IPS DF 4.7 (cell line): ENCODE results near the gene RPS28.

Experiments used
- DNase-seq: peaks from one replicate; pipeline ENCODE4 v3.0.0-alpha.2; 2013; ENCODE audit warnings: low spot score; ENCODE audit errors: extremely low read depth

RPS28 gene

DNA sequence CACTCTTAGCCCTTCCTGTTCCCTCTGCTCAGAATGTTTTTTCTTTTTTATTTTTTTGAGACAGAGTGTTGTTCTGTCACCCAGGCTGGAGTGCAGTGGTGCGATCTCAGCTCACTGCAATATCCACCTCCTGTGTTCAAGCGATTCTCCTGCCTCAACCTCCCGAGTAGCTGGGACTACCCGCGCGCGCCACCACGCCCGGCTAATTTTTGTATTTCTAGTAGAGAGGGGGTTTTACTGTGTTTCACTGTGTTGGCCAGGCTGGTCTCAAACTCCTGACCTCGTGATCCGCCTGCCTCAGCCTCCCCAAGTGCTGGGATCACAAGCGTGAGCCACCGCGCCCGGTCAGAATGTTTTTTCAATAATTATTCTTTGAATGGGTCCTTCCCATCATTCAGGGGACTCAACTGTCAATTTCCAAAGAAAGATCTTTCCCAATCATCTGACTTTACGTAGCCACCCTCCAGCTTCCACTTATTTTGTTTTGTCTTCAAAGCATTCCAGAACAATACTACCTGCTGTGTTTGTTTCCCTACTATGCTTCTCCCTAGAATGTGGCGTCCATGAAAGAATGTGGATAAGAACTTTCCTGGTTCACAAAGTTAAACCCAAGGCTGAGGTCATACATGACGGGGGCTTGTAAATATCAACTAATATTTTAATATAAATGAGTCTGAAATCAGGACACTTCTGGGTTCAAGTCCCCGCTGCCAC, 1.3 kb upstream of the RPS28 start:
- DNase-seq = no peak

DNA sequence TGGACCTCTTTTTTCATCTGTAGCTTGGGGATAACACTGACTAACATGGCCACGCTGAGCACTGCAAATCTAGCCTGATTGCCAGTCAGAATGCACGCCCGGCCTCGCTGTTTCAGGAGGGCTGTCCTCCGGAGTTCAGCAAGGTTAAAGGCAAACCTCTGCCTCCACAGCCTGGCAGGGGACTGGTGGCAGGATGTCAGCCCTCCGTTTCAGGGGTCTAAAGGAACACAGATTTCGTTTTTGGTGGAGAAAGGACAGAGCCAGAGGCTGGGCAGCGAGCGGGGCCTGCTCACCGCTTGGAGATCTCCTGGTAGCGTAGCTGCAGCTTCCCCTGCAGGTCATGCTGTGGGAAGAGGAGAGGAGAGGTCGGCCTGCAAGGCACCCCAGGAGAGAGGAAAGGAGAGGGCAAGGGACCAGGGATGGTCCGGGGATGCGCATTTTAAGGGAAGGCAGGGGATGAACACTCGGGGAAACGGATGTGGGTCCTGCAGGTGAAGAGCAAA, 681 bp upstream of the RPS28 start:
- no peak for DNase-seq

DNA sequence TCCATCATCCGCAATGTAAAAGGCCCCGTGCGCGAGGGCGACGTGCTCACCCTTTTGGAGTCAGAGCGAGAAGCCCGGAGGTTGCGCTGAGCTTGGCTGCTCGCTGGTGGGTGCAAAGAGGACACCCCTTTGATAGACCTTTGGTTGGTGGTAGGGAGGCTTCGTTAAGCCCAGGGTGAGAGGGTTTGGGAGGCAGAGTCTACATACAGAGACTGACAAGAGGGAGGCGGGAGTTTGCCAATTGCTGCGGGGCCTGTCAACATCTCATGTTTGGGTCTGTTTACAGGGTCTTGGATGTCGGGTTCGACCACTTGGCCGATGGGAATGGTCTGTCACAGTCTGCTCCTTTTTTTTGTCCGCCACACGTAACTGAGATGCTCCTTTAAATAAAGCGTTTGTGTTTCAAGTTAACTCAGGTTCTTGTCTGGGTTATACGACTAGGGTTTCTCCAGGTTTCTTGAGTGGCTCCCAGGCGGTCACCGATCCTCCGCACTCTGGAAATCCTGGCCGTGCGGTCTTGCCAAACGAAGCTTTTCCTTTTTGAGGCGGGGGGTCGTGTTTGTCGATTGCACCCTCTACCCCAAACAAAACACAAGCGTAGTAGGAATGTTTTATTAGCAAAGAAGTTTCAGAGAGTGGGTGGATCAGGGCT, 816 bp downstream of the RPS28 start:
- no peak for DNase-seq

DNA sequence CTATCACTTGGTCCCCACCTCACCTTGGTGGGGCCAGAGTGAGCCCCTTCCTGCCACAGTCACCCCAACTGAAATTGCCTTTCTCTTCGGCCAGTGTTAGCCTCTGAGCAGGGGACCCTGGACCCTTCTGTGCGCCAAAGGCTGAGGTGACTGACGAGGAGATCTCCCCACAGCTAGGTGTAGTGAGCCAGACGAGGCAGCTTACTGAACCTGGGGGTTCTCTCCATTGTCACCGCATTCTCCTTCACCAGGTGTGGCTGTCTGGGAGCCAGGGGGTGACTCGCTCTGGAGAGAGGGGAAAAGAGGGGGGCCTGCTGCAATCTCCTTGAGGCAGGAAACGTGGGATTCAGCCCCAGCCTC, 1.3 kb downstream of the RPS28 start:
- no peak for DNase-seq

DNA sequence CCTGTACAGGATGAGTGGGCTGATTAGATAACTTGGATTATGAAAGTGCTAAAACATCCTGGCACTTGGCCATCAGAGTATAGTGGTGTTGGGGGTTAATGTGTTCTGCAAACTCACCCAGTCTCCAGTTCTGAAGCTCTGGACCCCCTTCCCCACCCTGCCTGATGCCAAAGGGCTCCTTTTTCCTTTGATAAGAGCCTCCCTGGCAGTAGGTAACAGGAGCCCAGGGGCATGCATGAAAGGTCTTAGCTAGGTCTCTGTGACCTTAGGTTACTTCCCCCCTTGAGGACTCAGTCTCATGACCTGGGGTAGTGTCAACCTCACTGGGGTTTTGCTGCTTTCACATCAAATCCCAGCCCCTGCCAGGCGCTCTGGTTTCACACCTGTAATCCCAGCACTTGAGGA, 2.5 kb downstream of the RPS28 start:
- DNase-seq = no peak

DNA sequence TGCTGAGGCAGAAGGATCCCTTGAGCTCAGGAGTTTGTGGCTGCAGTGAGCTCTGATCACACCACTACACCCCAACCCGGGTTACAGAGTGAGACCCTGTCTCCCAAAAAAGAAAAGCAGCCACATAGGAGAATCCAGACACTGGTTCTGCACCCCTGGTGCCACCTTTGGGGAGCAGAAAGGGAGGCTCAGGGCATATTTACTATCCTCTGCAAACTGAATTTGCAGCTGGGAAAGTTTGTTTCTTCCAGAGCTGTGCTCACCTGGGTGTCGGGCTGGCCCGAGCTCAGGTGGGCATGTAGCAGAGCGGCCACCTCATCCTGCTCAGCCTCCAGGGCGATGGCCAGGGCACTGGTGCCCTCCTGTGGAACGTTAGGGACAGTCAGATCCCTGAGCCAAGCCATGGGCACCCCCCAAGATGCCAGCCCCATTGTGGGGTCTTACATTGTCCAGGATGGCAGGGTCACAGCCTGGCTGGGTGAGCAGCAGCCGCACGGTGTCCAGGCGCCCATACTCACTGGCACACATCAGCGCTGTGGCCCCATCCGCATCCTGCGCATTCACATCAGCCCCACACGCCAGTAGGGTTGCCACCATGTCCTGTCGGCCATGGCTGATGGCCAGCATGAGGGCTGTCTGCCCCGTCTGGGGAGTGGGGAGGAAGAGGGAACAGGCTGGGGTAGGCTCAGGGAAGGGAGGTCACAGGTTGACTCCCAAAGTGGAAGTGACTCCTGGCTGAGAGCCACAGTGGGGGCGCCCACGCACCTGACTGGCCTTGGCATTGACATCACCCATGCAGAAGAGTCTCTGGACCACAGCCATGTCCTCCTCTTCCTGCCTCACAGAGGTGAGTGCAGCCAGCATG, 3.1 kb downstream of the RPS28 start:
- no peak for DNase-seq

DNA sequence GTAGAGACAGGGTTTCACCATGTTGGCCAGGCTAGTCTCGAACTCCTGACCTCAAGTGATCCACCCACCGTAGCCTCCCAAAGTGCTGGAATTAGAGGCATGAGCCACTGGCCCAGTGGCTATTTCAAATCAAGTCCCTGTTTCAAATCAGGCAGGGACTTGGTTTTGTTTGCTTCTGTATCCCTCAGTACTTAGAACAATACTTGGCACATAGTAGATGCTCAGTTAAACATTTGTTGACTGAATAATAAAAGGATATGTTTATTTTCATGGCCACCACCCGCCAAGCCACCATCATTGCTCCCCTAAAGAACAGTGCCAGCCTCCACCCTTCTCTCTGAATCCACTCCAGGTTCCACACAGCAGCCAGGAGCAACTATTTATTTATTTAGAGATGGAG, 4.2 kb downstream of the RPS28 start:
- DNase-seq = no peak

DNA sequence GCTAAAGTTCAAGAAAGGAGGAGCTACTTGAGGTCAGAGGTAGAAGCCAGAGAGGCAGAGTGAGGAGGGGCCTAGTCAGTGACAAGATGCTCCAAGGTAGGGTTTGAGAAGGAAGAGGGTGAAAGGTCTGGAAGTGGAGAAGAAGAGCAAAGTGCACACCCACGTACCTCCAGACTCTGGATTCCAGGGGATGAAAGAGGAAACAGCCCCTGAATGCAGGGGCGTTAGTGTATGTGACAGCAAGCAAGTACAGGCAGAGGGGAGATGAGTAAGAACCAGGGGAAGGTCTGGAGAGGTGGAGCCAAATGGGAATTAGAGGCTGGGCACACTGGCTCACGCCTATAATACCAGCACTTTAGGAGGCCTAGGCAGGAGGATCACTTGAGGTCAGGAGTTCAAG, 8.7 kb downstream of the RPS28 start:
- no peak for DNase-seq

DNA sequence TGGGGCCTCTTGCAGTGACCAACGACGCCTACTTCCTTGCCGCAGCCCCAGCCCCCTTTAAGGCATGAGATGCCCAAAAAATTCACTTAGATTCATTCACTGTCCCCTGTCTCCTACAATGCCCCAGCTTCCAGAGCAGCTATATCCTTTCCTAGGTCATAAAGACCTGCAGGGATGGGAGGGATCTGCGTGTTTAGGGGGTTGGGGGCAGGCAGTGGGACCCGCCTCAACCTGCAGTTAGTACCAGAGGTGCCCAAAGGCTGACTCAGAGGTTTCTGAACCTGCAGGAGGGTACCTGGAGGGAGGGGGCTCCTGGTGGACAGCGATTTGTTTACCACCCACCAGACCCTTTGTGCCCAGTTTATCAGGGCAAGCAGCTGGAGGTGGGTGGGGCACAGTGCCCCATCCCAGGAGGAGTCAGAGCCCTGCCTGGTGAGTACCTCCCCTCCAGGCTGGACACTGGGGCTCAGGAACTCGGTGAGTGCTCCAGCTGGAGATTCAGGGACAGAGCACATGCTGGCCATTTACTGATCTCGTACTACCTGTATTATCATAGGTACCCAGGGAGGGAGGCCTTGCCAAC, 10.1 kb downstream of the RPS28 start:
- DNase-seq = no peak

DNA sequence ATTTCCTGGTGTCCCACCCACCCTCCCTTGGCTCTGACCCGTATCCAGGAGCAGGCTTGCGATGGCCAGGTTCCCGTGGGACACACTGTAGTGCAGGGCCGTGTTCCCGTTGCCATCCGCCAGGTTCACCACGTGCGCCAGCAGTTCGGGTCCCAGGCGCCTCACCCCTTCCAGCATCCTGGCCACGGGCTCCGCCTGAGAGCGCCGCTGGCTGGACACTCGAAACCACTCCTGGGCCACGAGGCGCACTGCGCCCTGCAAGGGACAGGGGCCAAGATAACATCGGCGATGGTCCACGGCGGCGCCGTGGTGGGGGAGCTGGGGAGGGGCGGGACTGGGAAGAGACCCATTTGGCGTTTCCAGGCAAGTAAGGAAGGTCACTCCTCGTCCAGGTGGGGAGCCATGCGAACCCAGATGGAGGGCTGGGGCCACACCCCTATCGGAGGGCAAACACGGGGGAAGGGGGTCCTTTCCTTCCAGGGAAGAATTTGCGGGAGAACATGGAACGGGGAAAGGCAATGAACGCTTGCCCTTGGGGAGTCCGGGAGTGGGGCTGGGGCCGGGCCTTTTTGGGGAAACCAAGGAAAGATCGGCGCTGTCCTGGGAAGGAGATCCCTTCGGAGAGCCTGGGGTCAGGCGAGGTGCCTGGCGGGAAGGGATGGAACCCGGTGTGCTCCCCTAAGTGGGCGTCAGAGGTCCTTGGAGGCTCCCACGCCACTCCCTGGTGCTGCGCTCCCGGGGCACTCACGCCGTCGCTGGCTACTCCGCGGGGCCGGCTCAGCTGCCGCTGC, 11.9 kb downstream of the RPS28 start:
- no peak for DNase-seq

DNA sequence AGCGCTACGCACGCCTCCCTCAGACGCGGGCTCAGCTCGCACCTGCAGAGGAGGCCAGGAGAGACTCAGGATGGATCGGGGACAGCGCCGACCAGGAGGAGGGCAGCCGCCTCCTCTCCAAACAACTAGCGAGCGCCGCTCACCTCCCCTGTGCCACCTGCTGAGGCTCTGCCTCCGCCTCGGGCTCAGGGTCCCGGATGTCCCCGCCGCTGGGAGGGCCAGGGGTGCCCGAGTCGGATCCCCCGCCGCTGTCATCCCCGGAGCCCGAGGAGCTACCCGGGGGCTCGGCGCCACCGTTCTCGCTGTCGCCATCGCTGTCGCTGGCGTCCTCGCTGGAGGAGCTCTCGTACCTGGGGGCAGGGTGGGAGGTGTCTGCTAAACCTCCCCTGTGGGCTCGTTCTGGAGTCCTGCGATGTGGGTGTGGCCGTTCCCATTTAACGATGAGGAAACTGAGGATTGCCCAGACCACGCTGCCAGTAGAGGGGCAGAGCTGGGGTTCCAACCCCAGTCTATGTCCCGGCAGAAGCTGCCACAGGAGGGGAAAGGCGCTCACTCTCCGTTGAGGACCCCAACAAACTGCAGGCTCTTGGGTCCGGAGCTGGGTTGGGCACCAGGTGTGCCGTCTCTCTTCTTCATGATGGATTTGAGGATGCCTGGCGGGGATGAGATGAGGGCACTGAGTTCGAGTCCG, 12.6 kb downstream of the RPS28 start:
- no peak for DNase-seq

DNA sequence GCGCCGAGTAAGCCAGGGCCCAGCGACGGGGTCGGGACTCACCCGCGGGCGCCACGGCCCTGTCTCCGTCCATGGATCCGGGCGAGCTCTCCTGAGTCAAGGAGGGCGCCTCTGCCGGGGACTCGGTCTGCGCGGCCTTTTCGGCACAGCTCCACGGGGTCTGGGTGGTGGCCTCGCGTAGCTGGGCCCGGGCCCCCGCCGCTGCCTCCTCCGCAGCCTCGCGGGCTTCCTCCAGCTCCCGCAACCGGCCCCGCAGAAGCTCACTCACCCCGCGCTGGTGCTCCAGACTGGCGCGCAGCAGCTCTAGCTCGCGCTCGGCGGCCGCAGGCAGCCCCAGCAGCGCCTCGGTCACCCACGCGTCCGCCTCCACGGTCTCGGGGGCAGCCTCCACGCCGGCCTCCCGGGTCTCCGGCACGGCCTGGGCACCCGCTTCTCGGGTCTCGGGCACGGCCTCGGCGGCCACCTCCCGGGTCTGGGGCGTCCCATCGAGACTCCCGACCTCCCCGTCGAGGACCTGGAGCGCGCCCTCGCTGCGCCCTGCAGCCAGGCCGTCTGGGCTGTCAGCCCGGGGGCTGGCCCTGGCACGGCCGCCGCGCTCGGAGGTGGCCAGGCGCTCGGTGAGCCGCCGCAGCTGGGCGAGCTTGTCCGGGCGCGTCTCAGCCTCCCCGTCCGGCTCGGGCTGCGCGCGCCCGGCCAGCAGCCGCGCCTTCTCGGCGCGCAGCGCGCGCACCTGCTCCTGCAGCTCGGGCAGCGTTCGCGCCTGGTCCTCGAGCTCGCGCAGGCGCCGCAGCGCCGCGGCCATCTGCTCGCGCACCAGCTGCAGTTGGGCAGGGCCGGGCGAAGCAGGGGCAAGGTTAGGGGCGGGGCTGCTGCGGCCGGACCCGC, 13.4 kb downstream of the RPS28 start:
- no peak for DNase-seq

DNA sequence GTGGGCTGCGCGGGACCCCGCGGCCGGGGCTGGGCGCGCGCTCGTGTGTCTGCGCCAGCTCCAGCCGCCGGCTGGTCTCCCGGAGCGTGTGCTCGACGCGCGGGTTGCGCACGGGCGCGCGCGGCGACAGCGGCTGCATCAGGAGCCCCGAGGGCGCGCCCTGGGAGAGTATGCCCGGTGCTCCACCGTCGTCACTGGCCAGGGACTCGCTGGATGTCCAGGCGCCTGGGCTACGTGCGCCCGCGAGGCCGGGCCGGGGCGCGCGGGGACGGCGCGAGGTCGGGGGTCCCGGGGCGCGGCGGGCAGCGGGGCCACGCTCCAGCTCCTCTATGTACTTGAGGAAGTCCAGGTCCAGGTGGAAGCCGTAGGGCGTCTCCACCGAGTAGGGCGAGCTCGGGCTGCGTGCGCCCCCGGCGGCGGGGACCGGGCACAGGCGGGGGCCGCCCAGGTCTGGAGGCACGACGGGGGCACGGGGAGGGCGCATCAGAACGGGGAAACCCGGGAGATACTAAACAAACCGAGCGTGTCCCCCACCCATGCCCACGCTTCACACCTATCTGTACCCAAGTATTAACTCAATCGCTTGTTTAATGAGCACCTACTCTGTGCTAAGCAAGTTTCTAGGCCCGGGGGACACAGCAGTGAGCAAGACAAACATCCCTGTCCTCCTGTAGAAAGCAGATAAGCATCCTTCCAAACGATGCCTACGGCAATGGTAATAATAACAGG, 14.2 kb downstream of the RPS28 start:
- no peak for DNase-seq

DNA sequence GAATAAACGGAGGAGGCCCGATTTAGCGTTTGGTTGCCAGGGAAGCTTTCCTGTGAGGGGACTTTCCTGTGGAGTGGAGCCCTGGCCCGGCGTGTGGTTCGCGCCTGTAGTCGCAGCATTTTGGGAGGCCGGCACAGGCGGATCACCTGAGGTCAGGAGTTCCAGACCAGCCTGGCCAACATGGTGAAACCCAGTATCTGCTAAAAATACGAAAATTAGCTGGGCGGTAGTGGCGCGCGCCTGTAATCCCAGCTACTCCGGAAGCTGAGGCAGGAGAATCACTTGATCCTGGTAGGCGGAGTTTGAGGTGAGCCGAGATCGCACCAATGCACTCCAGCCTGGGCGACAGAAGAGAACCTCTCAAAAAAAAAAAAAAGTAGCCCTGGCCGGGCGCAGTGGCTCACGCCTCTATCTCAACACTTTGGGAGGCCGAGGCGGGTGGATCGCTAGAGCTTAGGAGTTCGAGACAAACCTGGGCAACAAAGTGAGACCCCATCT, 14.8 kb downstream of the RPS28 start:
- no peak for DNase-seq

DNA sequence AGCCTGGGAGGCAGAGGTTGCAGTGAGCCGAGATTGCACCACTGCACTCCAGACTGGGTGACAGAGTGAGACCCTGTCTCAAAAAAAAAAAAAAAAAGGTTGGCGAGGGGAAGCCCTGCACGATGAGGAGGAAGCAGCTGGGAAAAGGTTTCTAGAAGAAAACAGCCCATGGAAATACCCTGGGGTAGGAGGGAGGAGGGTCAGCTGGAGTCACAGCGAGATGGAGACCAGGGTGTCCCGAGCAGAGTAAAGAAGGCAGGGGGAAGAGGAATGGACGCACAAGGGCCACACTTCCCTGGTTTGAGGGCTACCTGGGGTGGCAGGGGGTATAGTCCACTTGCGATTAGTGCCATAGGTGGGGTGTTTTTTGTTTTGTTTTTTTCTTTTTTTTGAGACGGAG, 15.4 kb downstream of the RPS28 start:
- no peak for DNase-seq

DNA sequence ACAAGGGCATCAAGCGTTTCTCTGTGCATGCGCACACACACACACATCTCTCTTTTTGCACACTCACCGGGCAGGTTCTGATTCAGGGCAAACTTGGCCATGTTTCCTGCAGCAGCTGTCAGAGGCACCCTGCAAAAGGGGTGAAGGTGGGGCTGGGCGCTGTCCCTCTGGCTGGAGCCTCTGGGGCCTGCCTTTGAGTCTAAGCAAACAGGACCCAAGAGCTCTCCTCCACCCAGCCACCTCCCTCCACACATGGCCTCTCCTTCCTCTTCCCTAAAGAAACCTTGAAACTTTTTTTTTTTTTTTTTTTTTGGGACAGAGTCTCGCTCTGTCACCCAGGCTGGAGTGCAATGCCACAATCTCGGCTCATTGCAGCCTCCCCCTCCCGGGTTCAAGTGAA, 16.4 kb downstream of the RPS28 start:
- DNase-seq = no peak

DNA sequence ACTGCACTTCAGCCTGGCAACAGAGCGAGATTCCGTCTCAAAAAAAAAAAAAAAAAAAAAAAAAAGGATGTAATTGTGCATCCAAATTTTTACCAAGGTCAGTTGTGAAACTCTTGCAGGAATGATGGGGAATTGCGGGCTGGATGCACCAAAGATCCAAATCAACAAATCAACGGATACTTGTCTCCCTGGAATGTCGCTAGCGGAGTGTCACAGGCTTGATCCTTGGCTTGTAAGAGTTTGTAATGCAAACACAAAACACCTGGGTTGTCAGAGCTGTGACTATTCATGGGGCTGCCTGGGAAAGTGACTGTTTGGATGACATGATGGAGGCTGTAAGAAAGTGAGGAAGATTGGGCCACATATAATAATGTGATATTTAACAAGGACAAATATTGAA, 17.5 kb downstream of the RPS28 start:
- DNase-seq = no peak

DNA sequence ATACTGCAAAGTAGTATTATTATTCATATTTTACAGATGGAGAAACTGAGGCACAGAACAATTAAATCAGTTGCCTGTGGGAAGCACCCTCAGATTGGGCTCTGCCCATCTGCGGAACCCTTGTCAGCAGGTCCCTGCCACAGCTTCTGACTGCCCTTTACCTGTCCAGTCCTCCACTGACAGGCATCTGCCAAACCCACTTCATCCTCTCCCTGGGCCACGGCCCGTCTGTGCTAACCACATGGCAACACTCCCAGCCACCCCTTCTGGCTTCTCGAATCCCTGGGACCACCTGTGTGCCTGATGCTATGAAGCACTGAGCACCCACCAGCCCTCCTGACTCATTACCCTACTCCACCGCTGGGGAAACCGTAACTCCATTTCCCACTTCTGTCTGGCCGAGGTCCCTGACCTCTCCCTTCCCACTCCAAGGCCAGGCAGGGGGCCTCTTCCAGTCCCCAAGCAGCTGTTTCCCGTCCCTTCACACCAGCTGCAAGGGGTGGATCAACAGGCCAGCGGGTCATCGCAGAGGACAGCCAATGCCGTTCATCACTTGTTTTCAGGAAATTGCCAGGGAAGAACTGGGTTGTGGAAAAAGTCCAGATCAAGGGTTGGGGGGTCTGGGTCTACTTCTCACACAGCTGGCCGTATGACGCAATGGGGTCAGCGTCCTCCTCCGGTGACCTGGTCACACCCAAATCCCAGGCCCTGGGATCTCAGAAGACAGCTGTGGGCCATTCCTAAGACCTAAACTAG, 19.2 kb downstream of the RPS28 start:
- no peak for DNase-seq
